Stimulated activated CD4-positive, alpha-beta T cell treated with anti-CD3 and anti-CD28 coated beads, TNF-alpha, amount 100 ng/mL, for 24 hours (primary cell): ENCODE results near the gene CELF4.

ENCODE experiments used
- DNase-seq, 3 experiments: peaks; one replicate each; pipeline ENCODE4 v3.0.0-alpha.2; 2020; ENCODE audit warnings: low read depth in 3 of 3

CELF4 gene

GRCh38 chr18:37285825-37286224, 279.8 kb downstream of the CELF4 start:
- no peak for DNase-seq

- no peak for DNase-seq
Measured at GRCh38 chr18:37284260-37284659, 281.3 kb downstream of the CELF4 start.

- no peak for DNase-seq
Measured at GRCh38 chr18:37282386-37283037, 283.1 kb downstream of the CELF4 start.

- no peak for DNase-seq
Measured at GRCh38 chr18:37280701-37281393, 284.8 kb downstream of the CELF4 start.

- no peak for DNase-seq
Measured at GRCh38 chr18:37277804-37278203, 287.8 kb downstream of the CELF4 start.

- DNase-seq, result no peak
Measured at GRCh38 chr18:37276111-37276890, 289.3 kb downstream of the CELF4 start.

- DNase-seq, result no peak
Measured at GRCh38 chr18:37275237-37275741, 290.3 kb downstream of the CELF4 start.

GRCh38 chr18:37274309-37275236, 291.0 kb downstream of the CELF4 start:
- DNase-seq, result no peak

- no peak for DNase-seq
Measured at GRCh38 chr18:37272841-37273240, 292.8 kb downstream of the CELF4 start.

GRCh38 chr18:37272226-37272625, 293.4 kb downstream of the CELF4 start:
- no peak for DNase-seq

- no peak for DNase-seq
Measured at GRCh38 chr18:37270666-37271052, 294.9 kb downstream of the CELF4 start.

- peak in 1 of 3 experiments; percentile 5 for DNase-seq
Measured at GRCh38 chr18:37270038-37270665, 295.4 kb downstream of the CELF4 start.

- no peak for DNase-seq
Measured at GRCh38 chr18:37266290-37266689, 299.3 kb downstream of the CELF4 start.

- no peak for DNase-seq
Measured at GRCh38 chr18:37265382-37265781, 300.2 kb downstream of the CELF4 start.

- no peak for DNase-seq
Measured at GRCh38 chr18:37264956-37265355, 300.6 kb downstream of the CELF4 start.

- no peak for DNase-seq
Measured at GRCh38 chr18:37261988-37262387, 303.6 kb downstream of the CELF4 start.

GRCh38 chr18:37261246-37261840, 304.3 kb downstream of the CELF4 start:
- DNase-seq, result no peak

GRCh38 chr18:37260367-37261093, 305.1 kb downstream of the CELF4 start:
- DNase-seq, result no peak

GRCh38 chr18:37259711-37260110, 305.9 kb downstream of the CELF4 start:
- DNase-seq, result no peak

- no peak for DNase-seq
Measured at GRCh38 chr18:37258819-37259218, 306.8 kb downstream of the CELF4 start.
